Suprapubic skin (tissue), 4 donors: ENCODE measurements around the gene ANTXR1. TPM values are rescaled to one million over a fixed set of nuclear protein-coding genes. Genes with fewer than 3 reads are reported as not detected.

Experiments
- DNase-seq, 2 donors: peaks; one replicate each; pipeline ENCODE4 v3.0.0-alpha.2; 2019; ENCODE audit warnings: low spot score in 2 of 2
- H3K27ac ChIP-seq: fragments of 200-600 bp; sonication (generic); one replicate; pipeline ENCODE4 v1.5.1; 2019
- H3K27me3 ChIP-seq: fragments of 200-600 bp; sonication (generic); one replicate; pipeline ENCODE4 v1.5.1; 2019
- H3K36me3 ChIP-seq: fragments of 200-600 bp; sonication (generic); one replicate; pipeline ENCODE4 v1.5.1; 2019
- H3K4me1 ChIP-seq: fragments of 200-600 bp; sonication (generic); one replicate; pipeline ENCODE4 v1.5.1; 2019
- H3K4me3 ChIP-seq: fragments of 200-600 bp; sonication (generic); one replicate; pipeline ENCODE4 v1.5.1; 2019; ENCODE audit warnings: mild to moderate bottlenecking
- H3K9me3 ChIP-seq: fragments of 200-600 bp; sonication (generic); one replicate; pipeline ENCODE4 v1.5.1; 2019
- EP300 ChIP-seq: sonication (generic); formaldehyde crosslinking; IDR thresholded peaks from one replicate; pipeline ENCODE4 v1.6.1; 2017; ENCODE audit warnings: antibody characterized with exemption
- POLR2A ChIP-seq, 2 donors: fragments of 450-650 bp; IDR thresholded peaks; one replicate each; pipeline ENCODE4 v1.6.1; 2017; ENCODE audit warnings: antibody characterized with exemption in 2 of 2, mild to moderate bottlenecking in 2 of 2, moderate library complexity in 2 of 2
- POLR2AphosphoS5 ChIP-seq, 3 donors: sonication (generic); formaldehyde crosslinking; IDR thresholded peaks; one replicate each; pipeline ENCODE4 v1.6.1; 2017; ENCODE audit warnings: antibody characterized with exemption in 3 of 3
- WGBS: methylation state at CpG from one replicate; pipeline ENCODE4 v1.1.5; 2018; 5-methylcytosine and 5-hydroxymethylcytosine counted together
- total RNA-seq, 4 donors: library from RNA; depleted of rRNA; stranded (reverse); fragments of >200 nt; gene quantifications; one replicate each; pipeline ENCODE4 v1.1.0, GENCODE V29; 2016
- TF ChIP-seq, protein P1 (sequence below), 2 donors: fragments of 200-600 bp in 1 of 2; fragments of 450-650 bp in 1 of 2; sonication (generic) in 1 of 2; IDR thresholded peaks; one replicate each; pipeline ENCODE4 v1.5.1; 2016 to 2019; ENCODE audit warnings: antibody characterized with exemption in 2 of 2, mild to moderate bottlenecking in 1 of 2, moderate library complexity in 1 of 2

Gene ANTXR1
- total RNA-seq, 4 donors from 2014 or later: 35.5 to 111 (median 66.6) TPM

GRCh38 chr2:69011611-69012157 lies 1.3 kb upstream of the ANTXR1 start:
- Histone ChIP-seq H3K4me3 (no peak overlapping the region), H3K27ac (no peak overlapping the region), H3K27me3 (no peaks in the 10 kb centered on the region), H3K4me1 (peaks cover 32% of the 10 kb centered on the region), H3K36me3 (no peaks in the 10 kb centered on the region), H3K9me3 (no peaks in the 10 kb centered on the region)
- no peak for DNase-seq
- TF ChIP-seq EP300 (no peak), POLR2A (IDR thresholded peaks at IDR 0.05) (no peak), POLR2AphosphoS5 (IDR thresholded peaks at IDR 0.05) (no peak)
- TF ChIP-seq, protein P1, sequence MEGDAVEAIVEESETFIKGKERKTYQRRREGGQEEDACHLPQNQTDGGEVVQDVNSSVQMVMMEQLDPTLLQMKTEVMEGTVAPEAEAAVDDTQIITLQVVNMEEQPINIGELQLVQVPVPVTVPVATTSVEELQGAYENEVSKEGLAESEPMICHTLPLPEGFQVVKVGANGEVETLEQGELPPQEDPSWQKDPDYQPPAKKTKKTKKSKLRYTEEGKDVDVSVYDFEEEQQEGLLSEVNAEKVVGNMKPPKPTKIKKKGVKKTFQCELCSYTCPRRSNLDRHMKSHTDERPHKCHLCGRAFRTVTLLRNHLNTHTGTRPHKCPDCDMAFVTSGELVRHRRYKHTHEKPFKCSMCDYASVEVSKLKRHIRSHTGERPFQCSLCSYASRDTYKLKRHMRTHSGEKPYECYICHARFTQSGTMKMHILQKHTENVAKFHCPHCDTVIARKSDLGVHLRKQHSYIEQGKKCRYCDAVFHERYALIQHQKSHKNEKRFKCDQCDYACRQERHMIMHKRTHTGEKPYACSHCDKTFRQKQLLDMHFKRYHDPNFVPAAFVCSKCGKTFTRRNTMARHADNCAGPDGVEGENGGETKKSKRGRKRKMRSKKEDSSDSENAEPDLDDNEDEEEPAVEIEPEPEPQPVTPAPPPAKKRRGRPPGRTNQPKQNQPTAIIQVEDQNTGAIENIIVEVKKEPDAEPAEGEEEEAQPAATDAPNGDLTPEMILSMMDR (IDR thresholded peaks at IDR 0.05): no peak
- 83% methylated on average over 2 of the region's 4 CpGs for WGBS

- Histone ChIP-seq H3K4me3 (peak overlapping the region; percentile 71), H3K27ac (peak overlapping the region; percentile 79), H3K27me3 (no peaks in the 10 kb centered on the region), H3K9me3 (no peaks in the 10 kb centered on the region), H3K4me1 (peaks cover 39% of the 10 kb centered on the region), H3K36me3 (no peaks in the 10 kb centered on the region)
- 11% methylated on average over 27 of the region's 27 CpGs for WGBS
- DNase-seq: peak; percentile 76 to 81
- TF ChIP-seq EP300 (no peak), POLR2A (IDR thresholded peaks at IDR 0.05) (no peak), POLR2AphosphoS5 (IDR thresholded peaks at IDR 0.05) (peak in 1 of 3 donors; percentile 23)
- TF ChIP-seq, protein P1 (IDR thresholded peaks at IDR 0.05): peak; percentile 75
Observed at GRCh38 chr2:69012310-69013141, 453 bp upstream of the ANTXR1 start.

DNA sequence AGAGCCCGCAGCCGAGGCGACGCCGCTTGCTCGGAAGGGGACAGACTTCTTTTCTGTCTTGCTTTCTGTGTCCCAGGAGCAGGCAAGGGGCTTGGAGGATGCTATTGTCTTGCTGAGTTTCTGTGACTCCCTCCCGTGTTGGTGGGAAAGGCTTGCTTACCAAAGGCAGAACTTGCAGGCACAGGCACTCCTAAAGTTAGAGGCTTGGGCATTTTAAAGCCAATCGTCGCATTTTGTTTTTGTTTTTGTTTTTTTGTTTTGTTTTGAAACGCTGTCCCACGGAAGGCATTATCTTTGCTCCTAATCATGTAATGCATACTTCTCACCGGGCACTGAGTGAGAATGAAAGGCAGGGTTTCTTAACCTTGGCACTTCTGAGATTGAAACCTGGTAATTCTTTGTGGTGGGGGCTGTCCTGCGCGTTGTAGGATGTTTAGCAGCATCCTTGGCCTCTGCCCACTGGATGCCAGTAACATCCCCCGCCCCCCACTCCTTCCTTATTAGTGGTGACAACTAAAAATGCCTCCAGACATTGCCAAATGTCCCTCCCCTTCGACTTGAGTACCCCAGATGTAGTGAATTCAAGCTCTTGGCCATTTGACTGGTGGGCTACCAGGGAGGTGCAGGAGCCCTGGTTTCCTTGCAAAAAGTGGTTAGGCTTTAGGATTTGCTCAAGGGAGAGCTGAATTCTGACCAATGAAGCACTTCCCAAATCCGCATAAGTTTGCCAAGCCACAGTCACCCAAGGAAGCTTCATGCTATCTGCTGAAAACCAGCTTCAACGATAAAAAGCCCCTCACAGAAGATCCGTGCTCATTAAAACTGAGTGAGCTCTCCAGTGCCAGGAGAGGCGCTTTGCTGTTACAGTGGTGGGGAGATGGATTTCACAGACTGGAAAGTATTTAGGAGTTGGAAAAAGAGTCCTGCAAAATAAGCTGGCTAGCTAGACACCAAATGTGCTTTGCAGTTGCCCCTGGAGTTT lies 1.2 kb downstream of the ANTXR1 start:
- H3K27ac ChIP-seq: peak overlapping the region; percentile 79
- no peak for TF ChIP-seq POLR2A (IDR thresholded peaks at IDR 0.05)
- TF ChIP-seq EP300: no peak
- TF ChIP-seq, protein P1 (IDR thresholded peaks at IDR 0.05): no peak
- no peak for TF ChIP-seq POLR2AphosphoS5 (IDR thresholded peaks at IDR 0.05)
- 2% methylated on average over 19 of the region's 20 CpGs for WGBS
- H3K27me3 ChIP-seq: no peaks in the 10 kb centered on the region
- H3K36me3 ChIP-seq: no peaks in the 10 kb centered on the region
- H3K4me1 ChIP-seq: peaks cover 55% of the 10 kb centered on the region
- no peaks in the 10 kb centered on the region for H3K9me3 ChIP-seq
- no peak for DNase-seq
- H3K4me3 ChIP-seq: peak overlapping the region; percentile 71

- no peaks in the 10 kb centered on the region for H3K9me3 ChIP-seq
- H3K4me1 ChIP-seq: peaks cover 79% of the 10 kb centered on the region
- no peaks in the 10 kb centered on the region for H3K27me3 ChIP-seq
- H3K36me3 ChIP-seq: no peaks in the 10 kb centered on the region
- 50% methylated on average over 5 of the region's 5 CpGs for WGBS
- TF ChIP-seq, protein P1 (IDR thresholded peaks at IDR 0.05): no peak
- TF ChIP-seq POLR2A (IDR thresholded peaks at IDR 0.05) (no peak), POLR2AphosphoS5 (IDR thresholded peaks at IDR 0.05) (no peak), EP300 (no peak)
- no peak for DNase-seq
- peak overlapping the region; percentile 1 for H3K4me3 ChIP-seq
- no peak overlapping the region for H3K27ac ChIP-seq
Observed at GRCh38 chr2:69017080-69017479, 4.1 kb downstream of the ANTXR1 start.
